Skeletal muscle tissue (tissue), 4 donors: ENCODE measurements around the gene GRM7. TPM values are rescaled to one million over a fixed set of nuclear protein-coding genes. Genes with fewer than 3 reads are reported as not detected.

Experiments used
- H3K27ac ChIP-seq: one replicate; pipeline ENCODE4 v1.7.0; 2013; ENCODE audit warnings: mild to moderate bottlenecking, low read depth, low read length, inconsistent platforms
- H3K27me3 ChIP-seq, 3 donors: one replicate each; pipeline ENCODE4 v1.7.0; 2013; ENCODE audit warnings: low read length in 3 of 3; ENCODE audit not compliant: control insufficient read depth in 3 of 3, insufficient read depth in 3 of 3
- H3K36me3 ChIP-seq, 3 donors: one replicate each; pipeline ENCODE4 v1.7.0; 2013; ENCODE audit warnings: low read length in 3 of 3; ENCODE audit not compliant: control insufficient read depth in 3 of 3, insufficient read depth in 3 of 3
- H3K4me1 ChIP-seq, 3 donors: one replicate each; pipeline ENCODE4 v1.7.0; 2013; ENCODE audit warnings: low read length in 3 of 3, mild to moderate bottlenecking in 3 of 3; ENCODE audit not compliant: control insufficient read depth in 3 of 3, insufficient read depth in 3 of 3
- H3K4me3 ChIP-seq, 3 donors: one replicate each; pipeline ENCODE4 v1.7.0; 2013; ENCODE audit warnings: low read length in 3 of 3
- H3K9ac ChIP-seq, 3 donors: one replicate each; pipeline ENCODE4 v1.7.0; 2013; ENCODE audit warnings: low read length in 3 of 3, mild to moderate bottlenecking in 3 of 3, moderate library complexity in 2 of 3, low read depth in 1 of 3
- H3K9me3 ChIP-seq, 3 donors: one replicate each; pipeline ENCODE4 v1.7.0; 2013; ENCODE audit warnings: low read length in 3 of 3; ENCODE audit not compliant: control insufficient read depth in 3 of 3
- total RNA-seq: library from RNA; depleted of rRNA; stranded (reverse); fragments of >200 nt; gene quantifications from one replicate; pipeline ENCODE4 v1.2.3, GENCODE V29; 2014
- donor health status: Osteomylitis.

The GRM7 gene
- total RNA-seq, 1 donor from 2014 or later: 1.0 TPM

GRCh38 chr3:7737263-7737662 lies 876.3 kb downstream of the GRM7 start:
- H3K4me1 ChIP-seq: no peaks in the 10 kb centered on the region
- H3K9ac ChIP-seq: no peak overlapping the region
- H3K27ac ChIP-seq: no peak overlapping the region

GRCh38 chr3:7739754-7740153 lies 878.8 kb downstream of the GRM7 start:
- no peaks in the 10 kb centered on the region for H3K27me3 ChIP-seq
- H3K4me1 ChIP-seq: no peaks in the 10 kb centered on the region
- no peaks in the 10 kb centered on the region for H3K9me3 ChIP-seq

More at GRCh38 chr3:7737263-7737662, 876.3 kb downstream of the GRM7 start:
- Histone ChIP-seq H3K4me3 (no peak overlapping the region), H3K36me3 (no peaks in the 10 kb centered on the region), H3K27me3 (no peaks in the 10 kb centered on the region), H3K9me3 (no peaks in the 10 kb centered on the region)

GRCh38 chr3:7740458-7740857 lies 879.5 kb downstream of the GRM7 start:
- Histone ChIP-seq H3K27ac (no peak overlapping the region), H3K36me3 (no peaks in the 10 kb centered on the region), H3K4me3 (no peak overlapping the region), H3K4me1 (no peaks in the 10 kb centered on the region), H3K9me3 (no peaks in the 10 kb centered on the region), H3K27me3 (no peaks in the 10 kb centered on the region), H3K9ac (no peak overlapping the region)

More at GRCh38 chr3:7739754-7740153, 878.8 kb downstream of the GRM7 start:
- H3K4me3 ChIP-seq: no peak overlapping the region
- H3K27ac ChIP-seq: no peak overlapping the region
- no peaks in the 10 kb centered on the region for H3K36me3 ChIP-seq
- H3K9ac ChIP-seq: no peak overlapping the region

- Histone ChIP-seq H3K4me1 (no peaks in the 10 kb centered on the region), H3K9me3 (no peaks in the 10 kb centered on the region), H3K27me3 (no peaks in the 10 kb centered on the region), H3K36me3 (no peaks in the 10 kb centered on the region), H3K4me3 (no peak overlapping the region), H3K9ac (no peak overlapping the region), H3K27ac (no peak overlapping the region)
These were observed 883.9 kb downstream of the GRM7 start for GRCh38 chr3:7744850-7745249.

GRCh38 chr3:7745711-7746110 lies 884.8 kb downstream of the GRM7 start:
- H3K27me3 ChIP-seq: no peaks in the 10 kb centered on the region
- no peaks in the 10 kb centered on the region for H3K4me1 ChIP-seq
- H3K4me3 ChIP-seq: no peak overlapping the region
- no peaks in the 10 kb centered on the region for H3K36me3 ChIP-seq
- H3K27ac ChIP-seq: no peak overlapping the region
- no peaks in the 10 kb centered on the region for H3K9me3 ChIP-seq
- no peak overlapping the region for H3K9ac ChIP-seq

- H3K27ac ChIP-seq: no peak overlapping the region
- H3K9me3 ChIP-seq: no peaks in the 10 kb centered on the region
- H3K4me3 ChIP-seq: no peak overlapping the region
- H3K9ac ChIP-seq: no peak overlapping the region
- no peaks in the 10 kb centered on the region for H3K4me1 ChIP-seq
- no peaks in the 10 kb centered on the region for H3K36me3 ChIP-seq
- H3K27me3 ChIP-seq: no peaks in the 10 kb centered on the region
These were observed 889.2 kb downstream of the GRM7 start for GRCh38 chr3:7749931-7750695.

- Histone ChIP-seq H3K9me3 (no peaks in the 10 kb centered on the region), H3K9ac (no peak overlapping the region), H3K4me1 (no peaks in the 10 kb centered on the region), H3K27ac (no peak overlapping the region), H3K36me3 (no peaks in the 10 kb centered on the region), H3K4me3 (no peak overlapping the region), H3K27me3 (no peaks in the 10 kb centered on the region)
These were observed 891.1 kb downstream of the GRM7 start for GRCh38 chr3:7752005-7752404.

- H3K27me3 ChIP-seq: no peaks in the 10 kb centered on the region
- no peaks in the 10 kb centered on the region for H3K4me1 ChIP-seq
- H3K9me3 ChIP-seq: no peaks in the 10 kb centered on the region
- no peaks in the 10 kb centered on the region for H3K36me3 ChIP-seq
- no peak overlapping the region for H3K27ac ChIP-seq
- no peak overlapping the region for H3K9ac ChIP-seq
- H3K4me3 ChIP-seq: no peak overlapping the region
These were observed 893.9 kb downstream of the GRM7 start for GRCh38 chr3:7754653-7755441.

- Histone ChIP-seq H3K36me3 (no peaks in the 10 kb centered on the region), H3K27me3 (no peaks in the 10 kb centered on the region), H3K9me3 (no peaks in the 10 kb centered on the region), H3K27ac (no peak overlapping the region), H3K4me3 (no peak overlapping the region), H3K4me1 (no peaks in the 10 kb centered on the region), H3K9ac (no peak overlapping the region)
These were observed 898.7 kb downstream of the GRM7 start for GRCh38 chr3:7759630-7760029.

- H3K4me3 ChIP-seq: no peak overlapping the region
- no peaks in the 10 kb centered on the region for H3K9me3 ChIP-seq
- no peaks in the 10 kb centered on the region for H3K4me1 ChIP-seq
- no peaks in the 10 kb centered on the region for H3K36me3 ChIP-seq
- no peak overlapping the region for H3K27ac ChIP-seq
- no peaks in the 10 kb centered on the region for H3K27me3 ChIP-seq
- H3K9ac ChIP-seq: no peak overlapping the region
These were observed 899.8 kb downstream of the GRM7 start for GRCh38 chr3:7760718-7761117.
